ENCODE results near the gene NYNRIN.

GRCh38 chr14:24388474-24389179 lies 10.2 kb upstream of the NYNRIN start:
- TF ChIP-seq, protein P1, sequence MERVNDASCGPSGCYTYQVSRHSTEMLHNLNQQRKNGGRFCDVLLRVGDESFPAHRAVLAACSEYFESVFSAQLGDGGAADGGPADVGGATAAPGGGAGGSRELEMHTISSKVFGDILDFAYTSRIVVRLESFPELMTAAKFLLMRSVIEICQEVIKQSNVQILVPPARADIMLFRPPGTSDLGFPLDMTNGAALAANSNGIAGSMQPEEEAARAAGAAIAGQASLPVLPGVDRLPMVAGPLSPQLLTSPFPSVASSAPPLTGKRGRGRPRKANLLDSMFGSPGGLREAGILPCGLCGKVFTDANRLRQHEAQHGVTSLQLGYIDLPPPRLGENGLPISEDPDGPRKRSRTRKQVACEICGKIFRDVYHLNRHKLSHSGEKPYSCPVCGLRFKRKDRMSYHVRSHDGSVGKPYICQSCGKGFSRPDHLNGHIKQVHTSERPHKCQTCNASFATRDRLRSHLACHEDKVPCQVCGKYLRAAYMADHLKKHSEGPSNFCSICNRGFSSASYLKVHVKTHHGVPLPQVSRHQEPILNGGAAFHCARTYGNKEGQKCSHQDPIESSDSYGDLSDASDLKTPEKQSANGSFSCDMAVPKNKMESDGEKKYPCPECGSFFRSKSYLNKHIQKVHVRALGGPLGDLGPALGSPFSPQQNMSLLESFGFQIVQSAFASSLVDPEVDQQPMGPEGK (CRISPR knock-in tag; IDR thresholded peaks at IDR 0.05; ENCODE audit: borderline replicate concordance): no peak
- TF ChIP-seq ZNF8 (CRISPR knock-in tag; IDR thresholded peaks at IDR 0.05) (no peak), RARB (CRISPR knock-in tag; IDR thresholded peaks at IDR 0.05) (no peak), SNAI2 (CRISPR knock-in tag; IDR thresholded peaks at IDR 0.05) (no peak), ZC3H10 (CRISPR knock-in tag; IDR thresholded peaks at IDR 0.05) (no peak), CSDC2 (CRISPR knock-in tag; IDR thresholded peaks at IDR 0.05) (no peak), ZFP30 (CRISPR knock-in tag; IDR thresholded peaks at IDR 0.05) (no peak), ESRRG (CRISPR knock-in tag; IDR thresholded peaks at IDR 0.05) (no peak), ZFP3 (CRISPR knock-in tag; IDR thresholded peaks at IDR 0.05) (no peak), ARNTL (CRISPR knock-in tag; IDR thresholded peaks at IDR 0.05; ENCODE audit: borderline replicate concordance, low read depth) (no peak), TOX (CRISPR knock-in tag; IDR thresholded peaks at IDR 0.05; ENCODE audit: borderline replicate concordance) (no peak)
- TF ChIP-seq, protein P2, sequence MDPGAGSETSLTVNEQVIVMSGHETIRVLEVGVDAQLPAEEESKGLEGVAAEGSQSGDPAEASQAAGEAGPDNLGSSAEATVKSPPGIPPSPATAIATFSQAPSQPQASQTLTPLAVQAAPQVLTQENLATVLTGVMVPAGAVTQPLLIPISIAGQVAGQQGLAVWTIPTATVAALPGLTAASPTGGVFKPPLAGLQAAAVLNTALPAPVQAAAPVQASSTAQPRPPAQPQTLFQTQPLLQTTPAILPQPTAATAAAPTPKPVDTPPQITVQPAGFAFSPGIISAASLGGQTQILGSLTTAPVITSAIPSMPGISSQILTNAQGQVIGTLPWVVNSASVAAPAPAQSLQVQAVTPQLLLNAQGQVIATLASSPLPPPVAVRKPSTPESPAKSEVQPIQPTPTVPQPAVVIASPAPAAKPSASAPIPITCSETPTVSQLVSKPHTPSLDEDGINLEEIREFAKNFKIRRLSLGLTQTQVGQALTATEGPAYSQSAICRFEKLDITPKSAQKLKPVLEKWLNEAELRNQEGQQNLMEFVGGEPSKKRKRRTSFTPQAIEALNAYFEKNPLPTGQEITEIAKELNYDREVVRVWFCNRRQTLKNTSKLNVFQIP (CRISPR knock-in tag; IDR thresholded peaks at IDR 0.05; ENCODE audit: borderline replicate concordance, low read depth): no peak
- TF ChIP-seq, protein P3, sequence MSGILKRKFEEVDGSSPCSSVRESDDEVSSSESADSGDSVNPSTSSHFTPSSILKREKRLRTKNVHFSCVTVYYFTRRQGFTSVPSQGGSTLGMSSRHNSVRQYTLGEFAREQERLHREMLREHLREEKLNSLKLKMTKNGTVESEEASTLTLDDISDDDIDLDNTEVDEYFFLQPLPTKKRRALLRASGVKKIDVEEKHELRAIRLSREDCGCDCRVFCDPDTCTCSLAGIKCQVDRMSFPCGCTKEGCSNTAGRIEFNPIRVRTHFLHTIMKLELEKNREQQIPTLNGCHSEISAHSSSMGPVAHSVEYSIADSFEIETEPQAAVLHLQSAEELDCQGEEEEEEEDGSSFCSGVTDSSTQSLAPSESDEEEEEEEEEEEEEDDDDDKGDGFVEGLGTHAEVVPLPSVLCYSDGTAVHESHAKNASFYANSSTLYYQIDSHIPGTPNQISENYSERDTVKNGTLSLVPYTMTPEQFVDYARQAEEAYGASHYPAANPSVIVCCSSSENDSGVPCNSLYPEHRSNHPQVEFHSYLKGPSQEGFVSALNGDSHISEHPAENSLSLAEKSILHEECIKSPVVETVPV (CRISPR knock-in tag; IDR thresholded peaks at IDR 0.05): no peak
